ENCODE data around the gene PARP12. TPM values are rescaled to one million over a fixed set of nuclear protein-coding genes. Genes with fewer than 3 reads are reported as not detected.

The PARP12 gene
- total and polyA plus RNA-seq, 2 of the 13 experiments (the other 11 are each of a cell fraction or from before 2014, with no cell fraction given), result 15.5 to 35.2 TPM

DNA sequence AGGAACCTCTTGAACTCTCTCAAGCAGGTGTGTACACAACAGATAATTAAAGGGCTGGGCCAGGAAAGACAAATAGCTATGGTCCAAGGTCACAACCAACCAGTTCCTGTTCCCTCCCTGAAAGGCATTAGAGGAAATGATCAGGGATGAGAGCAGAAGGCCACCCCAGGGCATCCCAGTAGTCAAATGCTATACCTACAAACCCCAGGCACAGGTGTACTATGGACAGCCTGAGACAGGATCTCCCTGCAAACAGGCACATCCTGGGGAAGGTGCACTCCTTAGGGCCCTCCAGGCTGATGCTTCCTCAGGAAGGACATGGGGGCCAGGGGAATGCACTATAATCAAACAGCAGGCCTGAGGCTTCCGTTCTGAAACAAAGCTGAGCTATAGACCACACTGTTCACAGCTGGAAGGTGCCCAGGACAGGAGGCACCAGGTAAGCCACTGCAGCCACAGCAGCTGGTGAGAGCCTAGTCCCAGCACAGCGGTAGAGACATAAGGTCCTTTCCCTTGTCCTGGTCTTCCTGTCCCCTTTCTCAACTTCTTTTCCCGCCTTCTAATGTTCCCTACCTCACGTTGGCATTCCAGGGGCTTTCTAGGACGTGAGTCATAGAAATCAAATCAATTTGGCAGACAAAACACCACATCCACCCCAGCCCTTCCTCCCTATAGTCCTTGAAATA, 13.3 kb downstream of the PARP12 start (continued):
- no peak for TF ChIP-seq ETS1 (CRISPR knock-in tag; IDR thresholded peaks at IDR 0.05)
- peak; percentile 94 for TF ChIP-seq ZNF614 (CRISPR knock-in tag; IDR thresholded peaks at IDR 0.05; ENCODE audit: borderline replicate concordance)
- TF ChIP-seq ZMYM4 (CRISPR knock-in tag; IDR thresholded peaks at IDR 0.05), result peak; percentile 90
- peak; percentile 53; the same call in 1 of the 2 replicates for TF ChIP-seq RELA (CRISPR knock-in tag; IDR thresholded peaks at IDR 0.05)
- peak; percentile 87 for TF ChIP-seq ATF2 (CRISPR knock-in tag; IDR thresholded peaks at IDR 0.05)
- peak; percentile 66 for TF ChIP-seq ZBED4 (CRISPR knock-in tag; IDR thresholded peaks at IDR 0.05; ENCODE audit: borderline replicate concordance)
- peak; percentile 97 for TF ChIP-seq SP5 (CRISPR knock-in tag; IDR thresholded peaks at IDR 0.05; ENCODE audit: borderline replicate concordance, low read depth)
- no peak for TF ChIP-seq SOX6 (IDR thresholded peaks at IDR 0.05)
- peak; percentile 97 for TF ChIP-seq SOX6 (CRISPR knock-in tag; IDR thresholded peaks at IDR 0.05)
- TF ChIP-seq SRY (CRISPR knock-in tag; IDR thresholded peaks at IDR 0.05), result no peak; the same call in 1 of the 2 replicates
- TF ChIP-seq DNMT3B (CRISPR knock-in tag; conservative IDR thresholded peaks at IDR 0.05), result 0 out of 2 replicates have a peak, but pooled peaks have one; percentile 51
- TF ChIP-seq THAP9 (CRISPR knock-in tag; IDR thresholded peaks at IDR 0.05; ENCODE audit: borderline replicate concordance), result peak; percentile 70; the same call in 1 of the 2 replicates
- peak; percentile 83 for TF ChIP-seq ZSCAN31 (CRISPR knock-in tag; IDR thresholded peaks at IDR 0.05; ENCODE audit: low read depth)
- no peak for TF ChIP-seq JUNB (CRISPR knock-in tag; IDR thresholded peaks at IDR 0.05; ENCODE audit: borderline replicate concordance)
- TF ChIP-seq NONO (IDR thresholded peaks at IDR 0.05), result no peak
- TF ChIP-seq NONO (CRISPR knock-in tag; conservative IDR thresholded peaks at IDR 0.05), result peak; percentile 84
- TF ChIP-seq NFE2L2 (IDR thresholded peaks at IDR 0.05; ENCODE audit: low read length), result no peak
- TF ChIP-seq, protein P1, sequence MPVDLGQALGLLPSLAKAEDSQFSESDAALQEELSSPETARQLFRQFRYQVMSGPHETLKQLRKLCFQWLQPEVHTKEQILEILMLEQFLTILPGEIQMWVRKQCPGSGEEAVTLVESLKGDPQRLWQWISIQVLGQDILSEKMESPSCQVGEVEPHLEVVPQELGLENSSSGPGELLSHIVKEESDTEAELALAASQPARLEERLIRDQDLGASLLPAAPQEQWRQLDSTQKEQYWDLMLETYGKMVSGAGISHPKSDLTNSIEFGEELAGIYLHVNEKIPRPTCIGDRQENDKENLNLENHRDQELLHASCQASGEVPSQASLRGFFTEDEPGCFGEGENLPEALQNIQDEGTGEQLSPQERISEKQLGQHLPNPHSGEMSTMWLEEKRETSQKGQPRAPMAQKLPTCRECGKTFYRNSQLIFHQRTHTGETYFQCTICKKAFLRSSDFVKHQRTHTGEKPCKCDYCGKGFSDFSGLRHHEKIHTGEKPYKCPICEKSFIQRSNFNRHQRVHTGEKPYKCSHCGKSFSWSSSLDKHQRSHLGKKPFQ (CRISPR knock-in tag; IDR thresholded peaks at IDR 0.05; ENCODE audit: insufficient replicate concordance), result peak; percentile 73
